ENCODE data around the gene BCL2.

- TF ChIP-seq CTCF (IDR thresholded peaks at IDR 0.05; ENCODE audit: low read depth, low read length): no peak
- TF ChIP-seq EZH2phosphoT487 (IDR thresholded peaks at IDR 0.05; ENCODE audit: low read depth): no peak
Observed at GRCh38 chr18:63182310-63182772, 137.2 kb downstream of the BCL2 start.
